Measurements from ENCODE around the gene NKD1.
A peak's percentile ranks its signal among the peaks of the same experiment; 100 is the strongest.

The NKD1 gene

DNA sequence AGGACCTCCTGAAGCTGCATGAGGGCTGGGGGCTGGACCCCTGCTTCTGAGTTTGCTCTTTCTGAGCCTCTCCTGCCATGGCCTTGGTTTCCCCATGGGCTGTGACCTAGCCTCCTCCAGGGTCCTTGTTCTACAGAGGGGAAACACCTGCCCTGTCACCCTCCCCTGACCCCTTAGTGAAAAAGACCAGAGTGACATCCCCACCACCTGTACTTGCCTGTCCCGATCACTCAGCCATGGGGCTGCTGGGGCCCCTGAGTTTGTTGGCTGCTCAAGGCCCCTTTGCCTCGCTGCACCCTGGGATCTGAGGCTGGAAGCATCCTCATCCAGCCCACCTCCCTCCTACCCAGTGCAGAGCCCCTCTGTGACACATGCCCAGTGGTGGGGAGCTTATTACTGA, 146.0 kb downstream of the NKD1 start:
- no peak for DNase-seq (ENCODE audit: low read depth, low spot score)

- no peak for DNase-seq (ENCODE audit: low read depth, low spot score)
Measured at GRCh38 chr16:50695017-50696000, 147.1 kb downstream of the NKD1 start.

DNA sequence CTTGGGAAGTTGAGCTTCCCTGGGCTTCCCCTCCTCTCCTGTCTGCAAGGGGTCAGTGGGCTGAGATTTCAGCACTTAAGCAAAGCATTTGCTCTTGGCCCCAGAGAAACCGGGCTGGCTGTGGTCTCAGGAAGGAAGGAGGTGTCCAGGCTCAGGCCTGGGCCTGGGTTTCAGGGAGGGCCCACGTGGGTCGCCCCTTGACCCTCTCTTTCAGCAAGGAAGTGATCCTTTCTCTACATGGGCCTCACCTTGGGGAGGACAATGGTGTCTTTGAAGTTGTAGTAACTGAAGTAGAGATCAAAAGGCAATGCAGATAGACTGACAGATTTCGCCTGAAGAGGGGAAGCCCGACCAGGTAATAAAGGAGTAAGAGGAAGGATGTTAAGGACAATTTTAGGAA, 147.9 kb downstream of the NKD1 start:
- no peak for DNase-seq (ENCODE audit: low read depth, low spot score)

- DNase-seq (ENCODE audit: low read depth, low spot score): no peak
Measured at GRCh38 chr16:50696575-50697420, 148.6 kb downstream of the NKD1 start.

GRCh38 chr16:50697421-50697715, 149.2 kb downstream of the NKD1 start:
- no peak for DNase-seq (ENCODE audit: low read depth, low spot score)

DNA sequence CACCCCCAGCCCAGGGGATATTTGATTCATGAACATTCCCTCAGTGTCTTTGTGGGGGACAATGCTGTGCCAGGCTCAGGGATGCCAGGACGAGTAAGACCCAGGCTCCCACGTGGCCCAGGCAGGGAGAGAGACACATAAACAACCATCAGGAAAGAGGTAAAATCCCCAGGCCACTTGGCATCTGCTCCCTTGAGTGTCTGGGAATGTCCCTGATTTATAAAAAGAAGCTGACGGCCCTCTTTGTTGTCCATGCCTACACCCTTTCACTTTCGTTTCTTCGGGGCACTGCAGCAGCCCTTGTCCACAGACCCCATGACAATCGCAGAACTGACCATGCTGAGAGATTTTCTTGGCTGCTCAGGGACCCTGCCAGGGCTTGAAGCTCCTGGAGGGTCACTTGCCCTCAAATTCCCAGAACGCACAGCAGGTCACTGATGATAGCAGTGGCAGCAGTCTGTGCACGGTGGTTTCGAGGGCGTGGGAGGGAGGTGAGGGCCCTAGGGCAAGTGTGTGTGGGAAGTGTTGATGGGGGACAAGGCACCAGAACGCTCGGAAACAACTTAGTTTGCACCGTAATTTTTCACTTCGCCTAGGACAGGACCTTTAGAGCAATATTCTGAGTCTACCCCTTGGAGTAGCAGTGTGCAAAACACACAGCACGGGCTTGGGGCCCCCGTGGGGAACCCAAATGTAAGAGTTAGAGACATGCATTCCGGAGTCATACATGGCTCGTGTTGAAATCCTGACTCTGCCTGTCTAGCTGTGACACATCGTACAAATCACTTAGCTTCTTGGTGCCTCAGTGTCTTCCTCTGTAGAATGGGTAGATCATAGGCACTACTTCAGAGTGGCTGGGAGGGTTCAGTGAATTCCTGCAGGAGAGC, 149.9 kb downstream of the NKD1 start:
- peak; percentile 10 for DNase-seq (ENCODE audit: low read depth, low spot score)

Measured in smooth muscle cell of the brain vasculature (primary cell).